ENCODE measurements around the gene CA10.

GRCh38 chr17:51597345-51597744, 561.2 kb downstream of the CA10 start:
- TF ChIP-seq ZNF384 (IDR thresholded peaks at IDR 0.05; ENCODE audit: low read depth, low read length) (no peak), STAT6 (CRISPR knock-in tag; IDR thresholded peaks at IDR 0.05) (no peak), SAP30 (IDR thresholded peaks at IDR 0.05; ENCODE audit: borderline replicate concordance, insufficient read depth, low read depth, low read length, poor library complexity, severe bottlenecking) (no peak)

Data from K562 (cell line).